HG03354 (cell line): Measurements from ENCODE around the gene TRIM15.
"Not testable (repeated sequence)": the region's sequence is repeated elsewhere in the genome, so short reads cannot be mapped to it uniquely, and the experiment has no call there.

Experiments
- ATAC-seq: cut with Tn5 transposase; IDR thresholded peaks from one replicate; pipeline ENCODE4 v1.9.1; 2021; ENCODE audit warnings: mild to moderate bottlenecking; ENCODE audit not compliant: unreplicated experiment, poor library complexity, severe bottlenecking

Gene TRIM15

DNA sequence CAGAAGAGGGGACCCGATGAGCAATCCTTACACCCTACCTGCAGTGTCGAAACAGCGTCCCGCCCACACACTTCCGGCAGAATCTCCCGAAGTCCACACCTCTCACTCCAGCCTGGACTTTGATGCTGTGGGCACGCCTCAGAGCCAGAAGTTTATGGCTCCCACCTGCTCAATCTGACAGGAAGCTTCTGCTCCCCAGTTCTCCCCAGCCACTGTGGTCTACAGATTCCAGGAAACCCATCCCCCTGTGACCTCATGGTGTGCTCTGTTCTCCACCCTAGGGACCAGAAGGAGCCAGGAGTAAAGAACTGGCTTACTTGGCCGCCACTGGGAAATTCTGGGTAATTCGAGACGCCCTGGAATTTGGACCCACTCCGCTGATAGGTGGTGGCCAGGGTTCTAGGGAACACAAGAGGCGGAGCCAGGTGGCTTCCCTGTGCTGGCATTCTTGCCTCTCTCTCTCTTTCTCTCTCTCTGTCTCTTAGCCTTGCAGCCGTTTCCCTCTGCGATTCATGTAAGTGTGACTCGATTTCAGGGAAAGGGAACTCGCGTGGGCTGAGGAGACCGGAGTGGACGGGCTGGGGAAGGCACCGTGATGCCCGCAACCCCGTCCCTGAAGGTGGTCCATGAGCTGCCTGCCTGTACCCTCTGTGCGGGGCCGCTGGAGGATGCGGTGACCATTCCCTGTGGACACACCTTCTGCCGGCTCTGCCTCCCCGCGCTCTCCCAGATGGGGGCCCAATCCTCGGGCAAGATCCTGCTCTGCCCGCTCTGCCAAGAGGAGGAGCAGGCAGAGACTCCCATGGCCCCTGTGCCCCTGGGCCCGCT is at the start of gene TRIM15:
Gene TRIM15 (plus strand): TSS at position 457 of the 828 bp plus-strand sequence. CDS start 139 bp downstream, at position 596.
- no peak for ATAC-seq

DNA sequence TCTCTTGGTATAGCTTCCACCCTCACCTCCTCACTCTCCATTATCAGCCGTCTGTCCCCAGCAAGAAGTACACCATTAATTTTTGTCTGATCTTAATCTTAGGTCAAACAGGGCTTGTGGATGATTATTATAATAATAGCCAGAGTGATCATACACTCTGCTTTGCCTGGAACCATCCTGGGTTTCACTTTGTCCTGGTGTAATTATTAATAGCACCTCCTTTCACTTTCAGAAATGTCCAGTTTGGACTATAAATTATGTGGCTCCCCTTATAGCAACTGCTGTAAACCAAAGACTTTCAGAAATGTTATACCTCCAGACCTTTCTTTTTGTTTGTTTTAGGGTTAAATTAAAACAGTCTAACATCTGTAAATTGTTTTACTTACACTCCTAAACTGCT is 49.5 kb upstream of the TRIM15 start:
- ATAC-seq = no peak

DNA sequence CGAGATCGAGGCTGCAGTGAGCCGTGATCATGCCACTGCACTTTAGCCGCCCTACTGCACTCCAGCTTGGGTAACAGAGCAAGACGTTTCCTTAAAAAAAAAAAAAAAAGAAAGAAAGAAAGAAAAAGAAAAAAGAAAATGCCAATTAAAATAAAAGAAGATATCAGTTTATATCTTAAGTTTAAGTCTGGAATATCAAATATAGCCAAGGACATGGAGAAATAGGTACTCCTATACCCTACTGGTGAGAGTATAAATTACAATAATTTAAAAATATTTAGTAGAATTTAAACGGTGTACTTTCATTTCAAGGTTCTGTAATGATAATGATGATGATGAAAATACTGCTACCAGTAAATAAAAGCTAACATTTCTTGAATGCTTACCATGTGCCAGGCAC is 46.6 kb upstream of the TRIM15 start:
- ATAC-seq = no peak

GRCh38 chr6:30118691-30119090 is 44.7 kb upstream of the TRIM15 start:
- not testable (repeated sequence) for ATAC-seq

DNA sequence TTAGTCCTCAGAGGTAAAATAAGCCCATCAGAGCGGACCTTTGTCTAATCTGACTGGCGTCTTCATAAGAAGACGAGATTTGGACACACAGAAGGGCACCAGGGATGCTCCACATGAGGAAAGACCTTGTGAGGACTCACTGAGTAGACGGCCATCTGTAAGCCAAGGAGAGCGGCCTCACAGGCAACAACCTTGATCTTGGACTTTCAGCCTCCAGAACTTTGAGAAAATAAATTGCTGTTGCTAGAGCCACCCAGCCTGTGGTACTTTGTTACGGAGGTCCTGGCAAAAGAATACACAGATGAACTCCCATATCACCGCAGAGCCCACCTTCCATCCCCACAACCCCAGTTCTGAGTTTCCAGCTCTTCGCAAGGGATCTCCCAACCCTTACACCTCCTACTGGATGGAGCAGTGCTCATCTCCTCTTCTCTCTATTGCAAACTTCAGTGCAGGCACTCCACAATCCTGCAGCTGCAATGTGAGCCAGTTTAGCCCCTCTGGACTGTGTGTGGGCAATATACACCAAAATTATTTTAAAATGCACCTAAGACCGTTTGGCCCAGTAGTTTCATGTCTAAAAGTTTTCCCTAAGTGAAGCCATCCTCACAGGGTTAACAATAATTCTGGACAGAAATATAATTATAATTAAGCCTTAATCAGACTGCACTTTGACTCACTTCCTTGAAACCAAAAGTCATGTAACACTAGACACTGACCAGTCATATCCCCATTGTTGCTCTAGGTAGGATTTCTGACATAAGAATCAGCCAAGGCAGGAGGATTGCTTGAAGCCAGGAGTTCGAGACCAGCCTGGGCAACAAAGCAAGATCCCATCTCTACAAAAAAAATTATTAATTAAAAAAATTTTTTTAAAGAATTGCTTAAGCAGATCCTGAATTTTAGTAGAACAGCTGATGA is 41.6 kb upstream of the TRIM15 start:
- ATAC-seq = no peak

GRCh38 chr6:30122515-30122914 is 40.8 kb upstream of the TRIM15 start:
- no peak for ATAC-seq

DNA sequence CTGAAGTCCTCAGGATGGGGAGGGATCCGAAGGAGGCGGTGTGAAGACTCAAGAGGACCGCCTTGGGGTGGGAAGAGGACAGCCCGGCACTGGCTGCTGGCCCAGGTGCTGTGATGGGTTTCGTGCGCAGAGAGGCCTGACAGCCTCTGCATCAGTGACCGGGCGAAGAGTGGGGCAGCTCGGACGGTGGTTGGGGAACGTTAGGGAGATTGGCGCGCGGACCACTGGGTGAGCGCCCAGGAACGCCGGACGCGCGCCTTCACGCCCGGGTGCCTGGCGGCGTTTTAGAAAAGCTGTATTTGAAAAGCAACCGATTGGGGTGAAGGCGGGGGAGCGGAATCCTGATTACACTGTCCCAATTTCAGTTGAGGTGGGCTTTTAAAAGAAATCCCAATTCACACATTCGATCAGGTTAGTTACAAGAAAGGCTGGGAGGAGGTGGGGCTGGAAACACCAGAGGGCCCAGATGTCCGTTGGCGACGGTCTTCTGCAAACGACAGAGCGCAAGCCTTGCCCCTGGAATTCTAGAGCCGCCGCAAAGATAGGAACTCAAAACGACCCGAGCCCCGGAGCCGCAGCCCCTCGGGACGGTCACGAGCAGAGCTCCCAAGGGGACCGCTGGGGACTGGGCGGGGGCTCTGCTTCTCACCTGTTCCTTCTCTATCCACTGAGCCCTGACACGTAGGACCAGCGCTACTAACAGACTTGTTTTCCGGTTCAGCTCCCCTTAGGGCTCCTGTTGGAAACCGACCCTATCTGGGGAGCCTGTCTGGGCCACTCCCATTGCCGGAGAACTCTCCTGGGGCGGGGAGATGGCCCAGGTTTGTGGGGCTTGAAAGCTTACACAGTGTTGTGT is 35.9 kb upstream of the TRIM15 start:
- ATAC-seq = no peak

- ATAC-seq = no peak
These were observed 33.8 kb upstream of the TRIM15 start for GRCh38 chr6:30129265-30130178.

GRCh38 chr6:30130179-30130679 is 33.1 kb upstream of the TRIM15 start:
- ATAC-seq = no peak

GRCh38 chr6:30130887-30131862 is 32.2 kb upstream of the TRIM15 start:
- ATAC-seq = peak; percentile 78

- ATAC-seq = no peak
These were observed 31.3 kb upstream of the TRIM15 start for GRCh38 chr6:30131947-30132497.

- ATAC-seq = no peak
These were observed 28.2 kb upstream of the TRIM15 start for GRCh38 chr6:30135147-30135546.

DNA sequence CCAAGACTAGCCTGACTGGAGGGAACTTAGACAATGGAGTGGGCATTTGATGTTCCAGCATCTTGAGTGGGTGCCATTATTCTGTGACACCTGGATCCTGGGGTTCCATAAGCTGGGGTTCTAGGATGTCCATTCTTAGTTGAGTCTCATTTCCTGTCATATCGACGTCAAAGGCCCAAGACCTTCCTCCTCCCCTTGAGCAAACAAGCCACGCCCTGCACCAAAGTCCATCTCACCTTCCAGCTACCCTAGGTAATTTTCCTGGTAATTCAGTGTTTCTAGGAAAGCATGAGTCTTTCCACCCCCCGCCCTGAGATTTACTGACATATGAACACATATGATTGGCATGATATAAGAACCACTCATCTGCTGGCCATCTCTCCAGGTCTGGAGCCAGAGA is 27.6 kb upstream of the TRIM15 start, which contains the start of gene TRIM40:
Gene TRIM40 (plus strand): TSS at position 384 of the 400 bp plus-strand sequence. CDS start 897 bp downstream, outside the sequence.
- no peak for ATAC-seq

GRCh38 chr6:30136570-30137286 is 26.6 kb upstream of the TRIM15 start:
- ATAC-seq = no peak

GRCh38 chr6:30140240-30140639 is 23.1 kb upstream of the TRIM15 start:
- ATAC-seq = not testable (repeated sequence)

DNA sequence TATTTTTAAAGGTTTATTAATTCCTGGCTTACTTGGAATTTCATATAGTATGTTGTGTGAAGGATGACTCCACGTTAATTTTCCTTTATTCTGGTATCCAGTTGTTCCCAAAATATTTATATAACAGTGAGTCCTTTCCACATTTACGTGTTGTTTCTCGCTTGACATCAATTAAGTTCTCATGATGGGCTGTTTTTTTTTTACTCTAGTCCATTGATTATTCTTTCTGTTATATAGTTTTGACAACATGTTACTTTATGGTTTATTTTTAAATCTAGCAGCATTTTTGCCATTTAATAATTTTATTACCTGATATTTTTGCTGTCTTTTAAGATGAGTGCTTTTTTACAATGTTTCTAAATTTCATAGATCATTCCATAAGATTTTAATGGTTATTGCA is 20.7 kb upstream of the TRIM15 start:
- ATAC-seq = no peak
